Neural progenitor cell (in vitro differentiated cells): ENCODE results near the gene RGSL1. TPM values are rescaled to one million over a fixed set of nuclear protein-coding genes. Genes with fewer than 3 reads are reported as not detected.
A peak's percentile ranks its signal among the peaks of the same experiment; 100 is the strongest.

Source experiments
- DNase-seq: peaks from one replicate; pipeline ENCODE4 v3.0.0-alpha.2; 2016; ENCODE audit warnings: low spot score
- H2AFZ ChIP-seq: fragments of 200-600 bp; sonication (generic); replicated peaks from 2 replicates; pipeline ENCODE4 v1.6.1; 2016; ENCODE audit warnings: antibody characterized with exemption
- H3F3A ChIP-seq: fragments of 200-600 bp; sonication (generic); 2 replicates; pipeline ENCODE4 v1.6.1; 2016; ENCODE audit warnings: antibody characterized with exemption, low read depth
- H3K27ac ChIP-seq: fragments of 200-600 bp; sonication (generic); 2 replicates; pipeline ENCODE4 v1.5.1; 2016; ENCODE audit warnings: mild to moderate bottlenecking
- H3K27me3 ChIP-seq: fragments of 200-600 bp; sonication (generic); 2 replicates; pipeline ENCODE4 v1.6.1; 2016; ENCODE audit warnings: mild to moderate bottlenecking, moderate library complexity
- H3K36me3 ChIP-seq: fragments of 200-600 bp; sonication (generic); 2 replicates; pipeline ENCODE4 v1.5.1; 2016
- H3K4me1 ChIP-seq: fragments of 200-600 bp; sonication (generic); 2 replicates; pipeline ENCODE4 v1.6.1; 2016; ENCODE audit warnings: mixed run types
- H3K4me2 ChIP-seq: fragments of 200-600 bp; sonication (generic); 2 replicates; pipeline ENCODE4 v1.6.1; 2016
- H3K4me3 ChIP-seq: fragments of 200-600 bp; sonication (generic); 2 replicates; pipeline ENCODE4 v1.5.1; 2016
- H3K79me2 ChIP-seq: fragments of 200-600 bp; sonication (generic); 2 replicates; pipeline ENCODE4 v1.6.1; 2016; ENCODE audit warnings: low read depth
- H3K9ac ChIP-seq: fragments of 200-600 bp; sonication (generic); 2 replicates; pipeline ENCODE4 v1.6.1; 2016
- H3K9me3 ChIP-seq: fragments of 200-600 bp; sonication (generic); 2 replicates; pipeline ENCODE4 v1.5.1; 2016; ENCODE audit warnings: low read depth
- H4K20me1 ChIP-seq: fragments of 200-600 bp; sonication (generic); 2 replicates; pipeline ENCODE4 v1.6.1; 2016; ENCODE audit warnings: low read depth
- H3K27ac Mint-ChIP-seq: 3 replicates; pipeline ENCODE4 v1.8.0; 2021; ENCODE audit warnings: mixed read lengths
- H3K27me3 Mint-ChIP-seq: 2 replicates; pipeline ENCODE4 v1.8.0; 2022; ENCODE audit warnings: low read depth, mild to moderate bottlenecking, inconsistent platforms, moderate library complexity, mixed read lengths; ENCODE audit not compliant: insufficient read depth
- H3K36me3 Mint-ChIP-seq: 3 replicates; pipeline ENCODE4 v1.8.0; 2021; ENCODE audit warnings: mixed read lengths
- H3K4me1 Mint-ChIP-seq: 3 replicates; pipeline ENCODE4 v1.8.0; 2021; ENCODE audit warnings: mixed read lengths
- H3K4me3 Mint-ChIP-seq: 3 replicates; pipeline ENCODE4 v1.8.0; 2021; ENCODE audit warnings: mild to moderate bottlenecking, moderate library complexity, mixed read lengths
- H3K9me3 Mint-ChIP-seq: 3 replicates; pipeline ENCODE4 v1.8.0; 2020; ENCODE audit warnings: mixed read lengths
- CTCF ChIP-seq: fragments of 200-600 bp; sonication (generic); IDR thresholded peaks from 2 replicates; pipeline ENCODE4 v1.5.1; 2017; ENCODE audit warnings: antibody characterized with exemption, mild to moderate bottlenecking
- EZH2 ChIP-seq: fragments of 200-600 bp; sonication (generic); IDR thresholded peaks from 2 replicates; pipeline ENCODE4 v1.6.1; 2017; ENCODE audit warnings: antibody characterized with exemption, mild to moderate bottlenecking, moderate library complexity
- EZH2phosphoT487 ChIP-seq: fragments of 200-600 bp; sonication (generic); IDR thresholded peaks from 2 replicates; pipeline ENCODE4 v1.6.1; 2017; ENCODE audit warnings: antibody characterized with exemption
- total RNA-seq: library from RNA; depleted of rRNA; stranded (reverse); fragments of >200 nt; gene quantifications from 2 replicates; pipeline ENCODE4 v1.2.3, GENCODE V29; 2015; ENCODE audit warnings: low replicate concordance

Gene RGSL1
- total RNA-seq = not detected in 2 replicates

GRCh38 chr1:182450087-182450486, at the start of gene RGSL1:
Gene RGSL1, plus strand, starts transcription at chr1:182450146. Its CDS starts 20 bp downstream, at chr1:182450166.
- no peak for TF ChIP-seq CTCF
- no peak for TF ChIP-seq EZH2
- no peak for TF ChIP-seq EZH2phosphoT487
- Histone ChIP-seq H3K27me3 (no peaks in the 10 kb centered on the region), H3K36me3 (no peaks in the 10 kb centered on the region), H3K4me1 (peaks cover 4% of the 10 kb centered on the region), H3K9ac (no peak within 1 kb of the TSS), H3K9me3 (no peaks in the 10 kb centered on the region), H2AFZ (no peak within 1 kb of the TSS), H3K4me3 (no peak within 1 kb of the TSS), H3K27ac (no peak within 1 kb of the TSS), H3K79me2 (no peaks in the 10 kb centered on the region), H3K4me2 (no peak within 1 kb of the TSS), H4K20me1 (no peaks in the 10 kb centered on the region), H3F3A (no peaks in the 10 kb centered on the region)
- Mint-ChIP-seq H3K4me1 (peaks cover 2% of the 10 kb centered on the region), H3K9me3 (peaks cover 8% of the 10 kb centered on the region), H3K36me3 (no peaks in the 10 kb centered on the region), H3K27me3 (no peaks in the 10 kb centered on the region), H3K27ac (no peak within 1 kb of the TSS), H3K4me3 (no peak within 1 kb of the TSS)
- DNase-seq = no peak

- Histone ChIP-seq H3K79me2 (no peaks in the 10 kb centered on the region), H3K4me3 (no peak within 1 kb of the TSS), H3K27me3 (no peaks in the 10 kb centered on the region), H3K9ac (no peak within 1 kb of the TSS), H3K4me2 (no peak within 1 kb of the TSS), H4K20me1 (no peaks in the 10 kb centered on the region), H3K27ac (no peak within 1 kb of the TSS), H3K9me3 (no peaks in the 10 kb centered on the region), H3F3A (no peaks in the 10 kb centered on the region), H3K4me1 (peaks cover 9% of the 10 kb centered on the region), H3K36me3 (no peaks in the 10 kb centered on the region), H2AFZ (no peak within 1 kb of the TSS)
- H3K36me3 Mint-ChIP-seq = no peaks in the 10 kb centered on the region
- peaks cover 5% of the 10 kb centered on the region for H3K9me3 Mint-ChIP-seq
- H3K4me3 Mint-ChIP-seq = no peak within 1 kb of the TSS
- peaks cover 13% of the 10 kb centered on the region for H3K4me1 Mint-ChIP-seq
- DNase-seq = no peak
- TF ChIP-seq CTCF (no peak), EZH2 (no peak), EZH2phosphoT487 (no peak)
- H3K27me3 Mint-ChIP-seq = peaks cover 2% of the 10 kb centered on the region
- H3K27ac Mint-ChIP-seq = no peak within 1 kb of the TSS
These were observed 49.4 kb upstream of the RGSL1 start, which contains the start of gene TEDDM1 for GRCh38 chr1:182400567-182400966. Gene TEDDM1, minus strand, starts transcription at chr1:182400667. Its CDS starts 182 bp downstream, at chr1:182400485.

- H3K79me2 ChIP-seq = no peaks in the 10 kb centered on the region
- no peaks in the 10 kb centered on the region for H3K27me3 ChIP-seq
- no peaks in the 10 kb centered on the region for H4K20me1 ChIP-seq
- Mint-ChIP-seq H3K36me3 (no peaks in the 10 kb centered on the region), H3K4me1 (no peaks in the 10 kb centered on the region), H3K9me3 (peaks cover 8% of the 10 kb centered on the region), H3K27ac (no peak overlapping the region), H3K4me3 (no peak overlapping the region), H3K27me3 (peaks cover 4% of the 10 kb centered on the region)
- H3K36me3 ChIP-seq = no peaks in the 10 kb centered on the region
- no peaks in the 10 kb centered on the region for H3F3A ChIP-seq
- H3K9ac ChIP-seq = no peak overlapping the region
- DNase-seq = no peak
- TF ChIP-seq EZH2 (no peak), CTCF (peak; percentile 26), EZH2phosphoT487 (no peak)
- no peak overlapping the region for H3K4me2 ChIP-seq
- no peaks in the 10 kb centered on the region for H3K4me1 ChIP-seq
- no peak overlapping the region for H2AFZ ChIP-seq
- no peak overlapping the region for H3K4me3 ChIP-seq
- no peaks in the 10 kb centered on the region for H3K9me3 ChIP-seq
- no peak overlapping the region for H3K27ac ChIP-seq
These were observed 45.2 kb upstream of the RGSL1 start for GRCh38 chr1:182404781-182405180.
